HepG2 (cell line): ENCODE measurements around the gene TOMM6. TPM values are rescaled to one million over a fixed set of nuclear protein-coding genes. Genes with fewer than 3 reads are reported as not detected.

Source experiments
- CEBPZ ChIP-seq: IDR thresholded peaks from 2 replicates; pipeline ENCODE4 v1.6.1; 2012; ENCODE audit warnings: low read length, improper control_type of control experiment
- CREM ChIP-seq, 2 experiments: sonication (generic) in 1 of 2; formaldehyde crosslinking in 1 of 2; IDR thresholded peaks; 2 replicates each; pipeline versions ENCODE4 v1.4.0 to v1.6.1; 2016 to 2020; ENCODE audit warnings: antibody characterized with exemption in 1 of 2, mild to moderate bottlenecking in 1 of 2, missing genetic modification reagents in 1 of 2
- DPF2 ChIP-seq: sonication (generic); formaldehyde crosslinking; IDR thresholded peaks from 2 replicates; pipeline ENCODE4 v1.4.0; 2020; ENCODE audit warnings: mild to moderate bottlenecking, low read depth, missing genetic modification reagents, borderline replicate concordance
- EEA1 ChIP-seq: sonication (generic); formaldehyde crosslinking; IDR thresholded peaks from 2 replicates; pipeline ENCODE4 v1.5.1; 2020; ENCODE audit warnings: mild to moderate bottlenecking, missing genetic modification reagents, borderline replicate concordance
- ELF1 ChIP-seq: sonication (generic); formaldehyde crosslinking; IDR thresholded peaks from 2 replicates; pipeline ENCODE4 v1.4.0; 2020; ENCODE audit warnings: missing genetic modification reagents
- HMGXB4 ChIP-seq, 2 experiments: sonication (generic) in 1 of 2; formaldehyde crosslinking in 1 of 2; IDR thresholded peaks; 2 replicates each; pipeline versions ENCODE4 v1.4.0 to v1.6.1; 2018 to 2020; ENCODE audit warnings: missing genetic modification reagents in 2 of 2, borderline replicate concordance in 1 of 2, low read depth in 1 of 2, mild to moderate bottlenecking in 1 of 2, missing biosample characterization in 1 of 2
- THAP11 ChIP-seq: IDR thresholded peaks from 2 replicates; pipeline ENCODE4 v1.6.1; 2016; ENCODE audit warnings: missing biosample characterization, missing genetic modification reagents
- ZBTB10 ChIP-seq: sonication (generic); formaldehyde crosslinking; IDR thresholded peaks from 2 replicates; pipeline ENCODE4 v1.4.0; 2020; ENCODE audit warnings: missing genetic modification reagents, borderline replicate concordance
- ZBTB14 ChIP-seq: sonication (generic); formaldehyde crosslinking; IDR thresholded peaks from 2 replicates; pipeline ENCODE4 v1.4.0; 2020; ENCODE audit warnings: missing genetic modification reagents
- ZBTB2 ChIP-seq: sonication (generic); formaldehyde crosslinking; IDR thresholded peaks from 2 replicates; pipeline ENCODE4 v1.8.0; 2022; ENCODE audit warnings: low read depth, missing genetic modification reagents
- ZBTB7A ChIP-seq: sonication (generic); formaldehyde crosslinking; IDR thresholded peaks from 2 replicates; pipeline ENCODE4 v1.8.0; 2022; ENCODE audit warnings: mild to moderate bottlenecking, missing genetic modification reagents
- ZNF292 ChIP-seq: sonication (generic); formaldehyde crosslinking; IDR thresholded peaks from 2 replicates; pipeline ENCODE4 v1.8.1; 2022; ENCODE audit warnings: mild to moderate bottlenecking, low read depth, missing genetic modification reagents, borderline replicate concordance
- ZNF503 ChIP-seq: sonication (generic); formaldehyde crosslinking; IDR thresholded peaks from 2 replicates; pipeline ENCODE4 v1.4.0; 2020; ENCODE audit warnings: missing genetic modification reagents
- ZNF576 ChIP-seq: sonication (generic); formaldehyde crosslinking; IDR thresholded peaks from 2 replicates; pipeline ENCODE4 v1.4.0; 2020; ENCODE audit warnings: mild to moderate bottlenecking, missing genetic modification reagents
- ZNF772 ChIP-seq: sonication (generic); formaldehyde crosslinking; IDR thresholded peaks from 2 replicates; pipeline ENCODE4 v1.5.0; 2020; ENCODE audit warnings: mild to moderate bottlenecking, missing genetic modification reagents
- polyA plus RNA-seq, 8 experiments: library from polyadenylated mRNA; depleted of rRNA in 3 of 8; stranded (reverse) in 7 of 8; unstranded in 1 of 8; fragments of >200 nt; fragmentation: Illumina TruSeq in 4 of 8; extraction: Trizol in 4 of 8; gene quantifications; 2 replicates each; pipeline versions ENCODE4 v1.2.1 to v1.2.3, GENCODE V29; 2011 to 2016; ENCODE audit warnings: low read depth in 4 of 8, missing spikeins in 1 of 8, mixed read lengths in 1 of 8; ENCODE audit not compliant: insufficient read depth in 1 of 8
- total RNA-seq, 5 experiments: library from RNA; depleted of rRNA; stranded (reverse); fragments of >200 nt; fragmentation: Illumina TruSeq; extraction: Trizol; gene quantifications; 2 replicates each; pipeline ENCODE4 v1.2.3, GENCODE V29; 2016; ENCODE audit warnings: low read depth in 1 of 5

Gene TOMM6
- total and polyA plus RNA-seq, 2 of the 13 experiments (the other 11 are each of a cell fraction or from before 2014, with no cell fraction given) = 320 to 321 TPM

- TF ChIP-seq ZNF772 (no peak), THAP11 (CRISPR knock-in tag) (no peak), ZNF503 (CRISPR knock-in tag) (no peak), ELF1 (CRISPR knock-in tag) (no peak), HMGXB4 (CRISPR knock-in tag; IDR thresholded peaks at IDR 0.05; ENCODE audit: borderline replicate concordance in 1 of 2, low read depth in 1 of 2) (no peak), ZBTB2 (CRISPR knock-in tag) (no peak), DPF2 (CRISPR knock-in tag) (no peak), CEBPZ (no peak), ZNF292 (CRISPR knock-in tag) (no peak), ZNF576 (CRISPR knock-in tag) (no peak), ZBTB7A (no peak), ZBTB10 (no peak), EEA1 (no peak), CREM (IDR thresholded peaks at IDR 0.05) (no peak), CREM (CRISPR knock-in tag; IDR thresholded peaks at IDR 0.05) (no peak), ZBTB14 (CRISPR knock-in tag) (no peak)
These were observed 33.8 kb downstream of the TOMM6 start (continued) for GRCh38 chr6:41821266-41821665.
